Measurements from ENCODE around the gene FGFBP3.

The FGFBP3 gene

DNA sequence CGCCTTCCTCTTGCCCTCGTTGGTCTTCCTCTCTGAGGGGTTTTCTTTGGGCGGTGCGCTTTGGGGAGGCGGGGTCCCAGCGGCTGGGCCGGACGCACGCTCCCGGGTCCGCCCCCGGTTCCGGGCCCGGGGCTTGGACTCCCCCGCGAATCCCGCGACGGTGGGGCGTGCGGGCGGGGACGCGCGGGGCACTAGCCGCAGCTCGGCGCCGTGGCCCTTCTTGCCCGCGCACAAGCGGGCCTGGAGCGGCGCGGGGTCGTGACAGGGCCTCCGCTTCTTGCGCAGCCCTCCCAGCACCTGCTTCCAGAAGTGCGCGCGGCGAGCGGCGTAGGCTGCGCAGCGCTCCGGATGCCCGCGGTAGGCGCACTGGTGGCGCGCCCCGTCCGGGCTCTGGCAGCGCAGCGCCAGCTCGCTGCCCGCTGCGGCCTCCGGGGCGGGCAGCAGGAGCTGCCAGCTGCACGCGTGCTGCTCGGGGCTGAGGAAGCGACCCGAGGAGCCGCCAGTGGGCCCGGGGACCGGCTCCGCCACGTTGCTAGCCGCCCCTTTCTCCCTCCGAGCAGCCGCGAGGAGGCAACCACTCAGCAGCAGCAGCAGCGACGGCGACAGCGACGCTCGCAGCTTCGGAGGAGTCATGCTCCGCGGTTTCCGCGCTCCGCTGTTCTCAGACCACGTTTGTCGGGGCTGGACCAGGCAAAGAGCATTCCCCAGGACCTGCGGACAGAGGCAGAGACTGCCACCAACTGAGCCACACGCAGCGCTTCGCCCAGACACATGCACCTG, 759 bp downstream of the FGFBP3 start:
- Mint-ChIP-seq H3K36me3 (ENCODE audit: low read depth) (peaks cover 38% of the 10 kb centered on the region), H3K27ac (peak overlapping the region; percentile 1)
- peak; percentile 76 for DNase-seq

GRCh38 chr10:91907914-91908336, 1.4 kb downstream of the FGFBP3 start:
- Mint-ChIP-seq H3K27me3 (ENCODE audit: low read depth, poor library complexity) (no peaks in the 10 kb centered on the region), H3K4me1 (peaks cover 30% of the 10 kb centered on the region), H3K9me3 (peaks cover 17% of the 10 kb centered on the region), H3K36me3 (ENCODE audit: low read depth) (peaks cover 38% of the 10 kb centered on the region), H3K27ac (peak overlapping the region; percentile 46), H3K4me3 (peak overlapping the region; percentile 89)
- DNase-seq: no peak
- TF ChIP-seq, protein P1, sequence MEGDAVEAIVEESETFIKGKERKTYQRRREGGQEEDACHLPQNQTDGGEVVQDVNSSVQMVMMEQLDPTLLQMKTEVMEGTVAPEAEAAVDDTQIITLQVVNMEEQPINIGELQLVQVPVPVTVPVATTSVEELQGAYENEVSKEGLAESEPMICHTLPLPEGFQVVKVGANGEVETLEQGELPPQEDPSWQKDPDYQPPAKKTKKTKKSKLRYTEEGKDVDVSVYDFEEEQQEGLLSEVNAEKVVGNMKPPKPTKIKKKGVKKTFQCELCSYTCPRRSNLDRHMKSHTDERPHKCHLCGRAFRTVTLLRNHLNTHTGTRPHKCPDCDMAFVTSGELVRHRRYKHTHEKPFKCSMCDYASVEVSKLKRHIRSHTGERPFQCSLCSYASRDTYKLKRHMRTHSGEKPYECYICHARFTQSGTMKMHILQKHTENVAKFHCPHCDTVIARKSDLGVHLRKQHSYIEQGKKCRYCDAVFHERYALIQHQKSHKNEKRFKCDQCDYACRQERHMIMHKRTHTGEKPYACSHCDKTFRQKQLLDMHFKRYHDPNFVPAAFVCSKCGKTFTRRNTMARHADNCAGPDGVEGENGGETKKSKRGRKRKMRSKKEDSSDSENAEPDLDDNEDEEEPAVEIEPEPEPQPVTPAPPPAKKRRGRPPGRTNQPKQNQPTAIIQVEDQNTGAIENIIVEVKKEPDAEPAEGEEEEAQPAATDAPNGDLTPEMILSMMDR (IDR thresholded peaks at IDR 0.05): no peak

More for the DNA sequence above, 759 bp downstream of the FGFBP3 start:
- Mint-ChIP-seq H3K27me3 (ENCODE audit: low read depth, poor library complexity) (no peaks in the 10 kb centered on the region), H3K4me3 (peak overlapping the region; percentile 89), H3K9me3 (peaks cover 17% of the 10 kb centered on the region), H3K4me1 (peaks cover 30% of the 10 kb centered on the region)
- TF ChIP-seq, protein P1 (IDR thresholded peaks at IDR 0.05): no peak

DNA sequence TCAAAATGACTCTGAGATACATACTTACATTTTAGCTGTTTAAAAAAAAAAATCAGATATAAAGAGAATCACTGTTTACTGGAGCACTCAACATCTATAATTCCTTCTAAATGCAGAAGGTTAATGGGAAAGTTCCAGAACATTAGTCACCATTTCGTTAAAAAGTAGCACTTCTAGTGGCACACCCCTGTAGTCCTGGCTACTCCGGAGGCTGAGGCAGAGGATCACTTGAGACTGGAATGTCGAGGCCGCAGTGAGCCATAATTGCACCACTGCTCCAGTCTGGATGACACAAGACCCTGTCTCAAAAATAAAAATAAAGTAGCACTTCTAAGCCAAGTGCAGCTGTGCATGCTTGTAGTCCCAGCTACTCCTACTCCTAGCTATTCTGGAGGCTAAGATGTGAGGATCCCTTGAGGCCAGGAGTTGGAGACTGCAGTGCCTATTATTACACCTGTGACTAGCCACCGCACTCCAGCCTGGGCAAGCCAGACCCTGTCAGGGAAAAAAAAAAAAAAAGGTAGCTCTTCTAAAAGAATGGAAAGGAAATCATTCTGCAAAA, 2.2 kb downstream of the FGFBP3 start:
- TF ChIP-seq, protein P1 (IDR thresholded peaks at IDR 0.05): no peak
- no peaks in the 10 kb centered on the region for H3K27me3 Mint-ChIP-seq (ENCODE audit: low read depth, poor library complexity)
- H3K4me3 Mint-ChIP-seq: peak overlapping the region; percentile 89
- H3K36me3 Mint-ChIP-seq (ENCODE audit: low read depth): peaks cover 38% of the 10 kb centered on the region
- H3K27ac Mint-ChIP-seq: no peak overlapping the region
- H3K4me1 Mint-ChIP-seq: peaks cover 35% of the 10 kb centered on the region
- no peak for DNase-seq
- peaks cover 17% of the 10 kb centered on the region for H3K9me3 Mint-ChIP-seq

DNA sequence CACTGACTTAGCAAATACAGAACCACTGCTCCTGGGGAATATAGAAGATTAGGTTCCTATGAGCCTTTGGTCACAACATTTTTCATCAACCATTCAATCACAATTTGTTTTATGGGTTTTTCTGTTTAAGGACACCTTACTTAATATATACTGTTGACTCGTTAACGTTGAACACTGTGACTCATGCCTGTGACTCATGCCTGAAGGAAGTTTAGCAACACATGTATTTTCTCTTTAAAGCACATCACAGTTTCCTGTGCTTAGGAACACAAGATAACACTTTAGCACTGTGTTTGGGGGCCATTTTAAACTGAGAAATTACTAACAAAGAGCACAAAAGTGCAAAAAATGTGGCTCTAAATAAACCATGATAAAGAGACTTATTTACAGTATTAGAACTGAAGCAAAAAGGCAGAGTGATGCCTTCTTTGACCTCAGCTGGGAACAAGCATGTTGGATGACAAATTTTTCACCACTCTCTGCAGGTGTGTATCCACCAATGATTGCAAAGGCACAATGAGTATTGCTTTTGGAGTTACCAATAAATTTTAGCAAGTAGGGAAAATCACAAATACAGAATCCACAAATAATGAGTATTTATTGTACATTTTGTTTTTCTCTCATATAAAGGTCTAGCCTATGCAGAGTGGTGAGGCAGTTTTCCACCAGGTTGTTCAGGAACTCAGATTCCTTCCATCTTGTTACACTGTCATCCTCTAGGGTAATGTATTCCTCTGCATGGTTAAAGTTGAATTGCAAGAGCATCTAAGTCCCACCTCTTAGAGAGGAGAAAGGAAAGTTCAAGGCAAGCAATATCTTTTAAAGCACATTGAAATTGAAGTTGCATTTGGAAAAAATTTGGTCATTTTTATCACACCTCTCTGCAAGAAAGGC, 7.3 kb downstream of the FGFBP3 start:
- Mint-ChIP-seq H3K36me3 (ENCODE audit: low read depth) (peaks cover 37% of the 10 kb centered on the region), H3K4me3 (no peak overlapping the region), H3K4me1 (peaks cover 21% of the 10 kb centered on the region), H3K27me3 (ENCODE audit: low read depth, poor library complexity) (peaks cover 3% of the 10 kb centered on the region), H3K9me3 (peaks cover 19% of the 10 kb centered on the region), H3K27ac (peak overlapping the region; percentile 64)
- TF ChIP-seq, protein P1 (IDR thresholded peaks at IDR 0.05): no peak
- DNase-seq: no peak

- TF ChIP-seq, protein P1 (IDR thresholded peaks at IDR 0.05): no peak
- DNase-seq: no peak
- Mint-ChIP-seq H3K27ac (no peak overlapping the region), H3K4me3 (no peak overlapping the region), H3K9me3 (peaks cover 16% of the 10 kb centered on the region), H3K27me3 (ENCODE audit: low read depth, poor library complexity) (peaks cover 3% of the 10 kb centered on the region), H3K36me3 (ENCODE audit: low read depth) (peaks cover 15% of the 10 kb centered on the region), H3K4me1 (peaks cover 8% of the 10 kb centered on the region)
Measured at GRCh38 chr10:91897421-91897820, 11.9 kb downstream of the FGFBP3 start.

All from nephron progenitor cell (in vitro differentiated cells).